H1 (cell line): ENCODE measurements around the gene MYO1D. TPM values are rescaled to one million over a fixed set of nuclear protein-coding genes. Genes with fewer than 3 reads are reported as not detected.

Experiments used
- BACH1 ChIP-seq: IDR thresholded peaks from 2 replicates; pipeline ENCODE4 v1.6.1; 2012; ENCODE audit warnings: low read length, improper control_type of control experiment
- CHD2 ChIP-seq: IDR thresholded peaks from 2 replicates; pipeline ENCODE4 v1.6.1; 2012; ENCODE audit warnings: low read length, improper control_type of control experiment
- CTBP2 ChIP-seq: IDR thresholded peaks from 2 replicates; pipeline ENCODE4 v1.7.0; 2011; ENCODE audit warnings: borderline replicate concordance, mild to moderate bottlenecking, moderate library complexity, mixed read lengths, low read length; ENCODE audit not compliant: insufficient read depth, insufficient read length
- EGR1 ChIP-seq: IDR thresholded peaks from 2 replicates; pipeline ENCODE4 v1.6.1; 2011; ENCODE audit warnings: low read depth, low read length, borderline replicate concordance
- EP300 ChIP-seq, 2 experiments: IDR thresholded peaks; 1 replicate in 1 of 2; 2 replicates in 1 of 2; pipeline ENCODE4 v1.6.1; 2011 to 2012; ENCODE audit warnings: low read depth in 2 of 2, low read length in 2 of 2, mild to moderate bottlenecking in 2 of 2, borderline replicate concordance in 1 of 2, inconsistent platforms in 1 of 2, moderate library complexity in 1 of 2
- PHF8 ChIP-seq: fragments of 200-600 bp; sonication (generic); conservative IDR thresholded peaks from 2 replicates; pipeline ENCODE4 v1.7.1; 2012; ENCODE audit warnings: low read depth, mild to moderate bottlenecking, inconsistent platforms, low read length, moderate library complexity
- SAP30 ChIP-seq: fragments of 300-600 bp; sonication (generic); IDR thresholded peaks from 2 replicates; pipeline ENCODE4 v1.7.1; 2012; ENCODE audit warnings: low read length, moderate library complexity, mild to moderate bottlenecking, inconsistent platforms; ENCODE audit not compliant: insufficient read depth, insufficient replicate concordance
- SIX5 ChIP-seq: IDR thresholded peaks from 2 replicates; pipeline ENCODE4 v1.6.1; 2011; ENCODE audit warnings: mild to moderate bottlenecking, low read depth, low read length
- SUZ12 ChIP-seq: fragments of 200-600 bp; sonication (generic); IDR thresholded peaks from 2 replicates; pipeline ENCODE4 v1.6.1; 2012; ENCODE audit warnings: mild to moderate bottlenecking, inconsistent platforms, low read length, moderate library complexity, mixed read lengths
- polyA plus RNA-seq, 7 experiments: library from polyadenylated mRNA; depleted of rRNA in 3 of 7; stranded (reverse) in 5 of 7; unstranded in 2 of 7; fragments of >200 nt in 5 of 7; fragments of 200-250 nt in 2 of 7; gene quantifications; 1 replicate in 5 of 7; 2 replicates in 1 of 7; 4 replicates in 1 of 7; pipeline versions ENCODE4 v1.2.1 to v1.2.3, GENCODE V29; 2011 to 2013; ENCODE audit warnings: missing spikeins in 2 of 7, mixed read lengths in 2 of 7
- total RNA-seq: library from RNA; stranded (reverse); fragmentation: NEBNext Ultra II Directional; extraction: Animal tissue kit (Norgen Biotek cat#: 25700); gene quantifications from 2 replicates; pipeline ENCODE4 v1.2.1, GENCODE V29; 2021
- TF ChIP-seq, protein P1 (sequence below): fragments of 300-600 bp; sonication (generic); IDR thresholded peaks from 2 replicates; pipeline ENCODE4 v1.7.1; 2012; ENCODE audit warnings: low read length, moderate library complexity, mild to moderate bottlenecking, inconsistent platforms; ENCODE audit not compliant: insufficient replicate concordance
- TF ChIP-seq, protein P2 (sequence below): IDR thresholded peaks from 2 replicates; pipeline ENCODE4 v1.6.1; 2012; ENCODE audit warnings: inconsistent platforms

Gene MYO1D
- total and polyA plus RNA-seq, 2 of the 8 experiments (the other 6 are each of a cell fraction or from before 2014, with no cell fraction given), result 6.5 to 25.4 TPM

DNA sequence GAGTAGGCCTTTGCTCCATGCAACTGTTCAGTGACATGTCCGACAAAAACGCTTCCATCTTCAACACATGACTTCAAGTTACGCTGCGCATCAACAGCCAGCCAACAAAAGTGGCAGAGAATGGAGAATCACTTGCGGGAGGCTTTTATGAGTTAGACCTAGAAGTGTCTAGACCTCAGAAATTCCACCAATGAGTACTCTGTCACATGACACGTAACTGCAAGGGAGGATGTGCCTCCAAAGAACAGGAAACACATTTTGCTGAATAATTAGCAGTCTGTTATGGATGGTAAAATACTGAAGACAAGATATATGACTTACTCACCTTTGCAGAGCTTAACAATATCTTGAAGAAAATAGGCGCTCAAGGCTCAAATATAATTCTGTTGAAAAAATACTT is 62.1 kb downstream of the MYO1D start (continued):
- TF ChIP-seq, protein P1, sequence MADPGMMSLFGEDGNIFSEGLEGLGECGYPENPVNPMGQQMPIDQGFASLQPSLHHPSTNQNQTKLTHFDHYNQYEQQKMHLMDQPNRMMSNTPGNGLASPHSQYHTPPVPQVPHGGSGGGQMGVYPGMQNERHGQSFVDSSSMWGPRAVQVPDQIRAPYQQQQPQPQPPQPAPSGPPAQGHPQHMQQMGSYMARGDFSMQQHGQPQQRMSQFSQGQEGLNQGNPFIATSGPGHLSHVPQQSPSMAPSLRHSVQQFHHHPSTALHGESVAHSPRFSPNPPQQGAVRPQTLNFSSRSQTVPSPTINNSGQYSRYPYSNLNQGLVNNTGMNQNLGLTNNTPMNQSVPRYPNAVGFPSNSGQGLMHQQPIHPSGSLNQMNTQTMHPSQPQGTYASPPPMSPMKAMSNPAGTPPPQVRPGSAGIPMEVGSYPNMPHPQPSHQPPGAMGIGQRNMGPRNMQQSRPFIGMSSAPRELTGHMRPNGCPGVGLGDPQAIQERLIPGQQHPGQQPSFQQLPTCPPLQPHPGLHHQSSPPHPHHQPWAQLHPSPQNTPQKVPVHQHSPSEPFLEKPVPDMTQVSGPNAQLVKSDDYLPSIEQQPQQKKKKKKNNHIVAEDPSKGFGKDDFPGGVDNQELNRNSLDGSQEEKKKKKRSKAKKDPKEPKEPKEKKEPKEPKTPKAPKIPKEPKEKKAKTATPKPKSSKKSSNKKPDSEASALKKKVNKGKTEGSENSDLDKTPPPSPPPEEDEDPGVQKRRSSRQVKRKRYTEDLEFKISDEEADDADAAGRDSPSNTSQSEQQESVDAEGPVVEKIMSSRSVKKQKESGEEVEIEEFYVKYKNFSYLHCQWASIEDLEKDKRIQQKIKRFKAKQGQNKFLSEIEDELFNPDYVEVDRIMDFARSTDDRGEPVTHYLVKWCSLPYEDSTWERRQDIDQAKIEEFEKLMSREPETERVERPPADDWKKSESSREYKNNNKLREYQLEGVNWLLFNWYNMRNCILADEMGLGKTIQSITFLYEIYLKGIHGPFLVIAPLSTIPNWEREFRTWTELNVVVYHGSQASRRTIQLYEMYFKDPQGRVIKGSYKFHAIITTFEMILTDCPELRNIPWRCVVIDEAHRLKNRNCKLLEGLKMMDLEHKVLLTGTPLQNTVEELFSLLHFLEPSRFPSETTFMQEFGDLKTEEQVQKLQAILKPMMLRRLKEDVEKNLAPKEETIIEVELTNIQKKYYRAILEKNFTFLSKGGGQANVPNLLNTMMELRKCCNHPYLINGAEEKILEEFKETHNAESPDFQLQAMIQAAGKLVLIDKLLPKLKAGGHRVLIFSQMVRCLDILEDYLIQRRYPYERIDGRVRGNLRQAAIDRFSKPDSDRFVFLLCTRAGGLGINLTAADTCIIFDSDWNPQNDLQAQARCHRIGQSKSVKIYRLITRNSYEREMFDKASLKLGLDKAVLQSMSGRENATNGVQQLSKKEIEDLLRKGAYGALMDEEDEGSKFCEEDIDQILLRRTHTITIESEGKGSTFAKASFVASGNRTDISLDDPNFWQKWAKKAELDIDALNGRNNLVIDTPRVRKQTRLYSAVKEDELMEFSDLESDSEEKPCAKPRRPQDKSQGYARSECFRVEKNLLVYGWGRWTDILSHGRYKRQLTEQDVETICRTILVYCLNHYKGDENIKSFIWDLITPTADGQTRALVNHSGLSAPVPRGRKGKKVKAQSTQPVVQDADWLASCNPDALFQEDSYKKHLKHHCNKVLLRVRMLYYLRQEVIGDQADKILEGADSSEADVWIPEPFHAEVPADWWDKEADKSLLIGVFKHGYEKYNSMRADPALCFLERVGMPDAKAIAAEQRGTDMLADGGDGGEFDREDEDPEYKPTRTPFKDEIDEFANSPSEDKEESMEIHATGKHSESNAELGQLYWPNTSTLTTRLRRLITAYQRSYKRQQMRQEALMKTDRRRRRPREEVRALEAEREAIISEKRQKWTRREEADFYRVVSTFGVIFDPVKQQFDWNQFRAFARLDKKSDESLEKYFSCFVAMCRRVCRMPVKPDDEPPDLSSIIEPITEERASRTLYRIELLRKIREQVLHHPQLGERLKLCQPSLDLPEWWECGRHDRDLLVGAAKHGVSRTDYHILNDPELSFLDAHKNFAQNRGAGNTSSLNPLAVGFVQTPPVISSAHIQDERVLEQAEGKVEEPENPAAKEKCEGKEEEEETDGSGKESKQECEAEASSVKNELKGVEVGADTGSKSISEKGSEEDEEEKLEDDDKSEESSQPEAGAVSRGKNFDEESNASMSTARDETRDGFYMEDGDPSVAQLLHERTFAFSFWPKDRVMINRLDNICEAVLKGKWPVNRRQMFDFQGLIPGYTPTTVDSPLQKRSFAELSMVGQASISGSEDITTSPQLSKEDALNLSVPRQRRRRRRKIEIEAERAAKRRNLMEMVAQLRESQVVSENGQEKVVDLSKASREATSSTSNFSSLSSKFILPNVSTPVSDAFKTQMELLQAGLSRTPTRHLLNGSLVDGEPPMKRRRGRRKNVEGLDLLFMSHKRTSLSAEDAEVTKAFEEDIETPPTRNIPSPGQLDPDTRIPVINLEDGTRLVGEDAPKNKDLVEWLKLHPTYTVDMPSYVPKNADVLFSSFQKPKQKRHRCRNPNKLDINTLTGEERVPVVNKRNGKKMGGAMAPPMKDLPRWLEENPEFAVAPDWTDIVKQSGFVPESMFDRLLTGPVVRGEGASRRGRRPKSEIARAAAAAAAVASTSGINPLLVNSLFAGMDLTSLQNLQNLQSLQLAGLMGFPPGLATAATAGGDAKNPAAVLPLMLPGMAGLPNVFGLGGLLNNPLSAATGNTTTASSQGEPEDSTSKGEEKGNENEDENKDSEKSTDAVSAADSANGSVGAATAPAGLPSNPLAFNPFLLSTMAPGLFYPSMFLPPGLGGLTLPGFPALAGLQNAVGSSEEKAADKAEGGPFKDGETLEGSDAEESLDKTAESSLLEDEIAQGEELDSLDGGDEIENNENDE, result no peak
- no peak for TF ChIP-seq SUZ12
- TF ChIP-seq SIX5, result no peak
- no peak for TF ChIP-seq CHD2
- no peak for TF ChIP-seq EP300 (IDR thresholded peaks at IDR 0.05; ENCODE audit: borderline replicate concordance in 1 of 2, low read depth in 2 of 2, low read length in 2 of 2)
- no peak for TF ChIP-seq SAP30
- TF ChIP-seq BACH1, result no peak
- TF ChIP-seq, protein P2, sequence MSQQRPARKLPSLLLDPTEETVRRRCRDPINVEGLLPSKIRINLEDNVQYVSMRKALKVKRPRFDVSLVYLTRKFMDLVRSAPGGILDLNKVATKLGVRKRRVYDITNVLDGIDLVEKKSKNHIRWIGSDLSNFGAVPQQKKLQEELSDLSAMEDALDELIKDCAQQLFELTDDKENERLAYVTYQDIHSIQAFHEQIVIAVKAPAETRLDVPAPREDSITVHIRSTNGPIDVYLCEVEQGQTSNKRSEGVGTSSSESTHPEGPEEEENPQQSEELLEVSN, result no peak
- no peak for TF ChIP-seq EGR1
- TF ChIP-seq CTBP2, result no peak
- no peak for TF ChIP-seq PHF8
